Measurements from ENCODE around the gene PIRT.
"Not testable (repeated sequence)": the region's sequence is repeated elsewhere in the genome, so short reads cannot be mapped to it uniquely, and the experiment has no call there.

The PIRT gene

DNA sequence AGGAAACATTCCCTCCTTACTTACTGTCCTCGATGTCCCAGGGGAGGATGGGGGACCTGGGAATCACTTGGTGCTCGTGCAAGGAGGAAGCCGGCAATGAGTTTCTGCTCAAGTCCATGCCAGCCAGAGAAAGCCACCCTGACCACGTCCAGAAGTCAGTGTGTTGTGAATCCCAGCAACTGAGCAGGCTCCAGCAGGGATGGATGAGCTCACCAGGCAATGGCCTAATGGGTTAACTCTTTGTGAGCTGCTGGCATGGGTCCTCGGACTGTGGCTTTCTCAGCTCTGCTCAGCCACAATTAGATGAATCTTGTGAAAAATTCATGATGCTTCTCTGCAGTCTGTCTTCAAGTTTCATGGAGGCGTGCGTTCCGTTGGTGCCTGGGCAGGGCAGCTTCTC is at the start of gene PIRT:
Gene PIRT (minus strand): TSS at position 167 of the 400 bp plus-strand sequence. CDS start 12,442 bp downstream, outside the sequence.
- peak within 1 kb of the TSS in 1 of 2 donors; percentile 41 for H3K9ac ChIP-seq (ENCODE audit: low read depth in 1 of 2, low read length in 2 of 2)
- no peaks in the 10 kb centered on the region for H3K36me3 ChIP-seq (ENCODE audit: control insufficient read depth in 2 of 2, insufficient read depth in 2 of 2, low read length in 2 of 2)
- H3K4me3 ChIP-seq (ENCODE audit: low read length in 2 of 2), result peak within 1 kb of the TSS in 1 of 2 donors; percentile 10
- no peaks in the 10 kb centered on the region for H3K9me3 ChIP-seq (ENCODE audit: control insufficient read depth in 2 of 2, low read length in 2 of 2)
- no peaks in the 10 kb centered on the region for H3K27me3 ChIP-seq (ENCODE audit: control insufficient read depth in 2 of 2, insufficient read depth in 2 of 2, low read length in 2 of 2)
- H3K27ac ChIP-seq (ENCODE audit: low read depth in 2 of 2, low read length in 2 of 2), result peak within 1 kb of the TSS; percentile 64 to 65
- H3K4me1 ChIP-seq (ENCODE audit: control insufficient read depth in 2 of 2, insufficient read depth in 2 of 2, low read length in 2 of 2), result peaks cover 15 to 21% of the 10 kb centered on the region in 2 donors

- Histone ChIP-seq H3K4me1 (ENCODE audit: control insufficient read depth in 2 of 2, insufficient read depth in 2 of 2, low read length in 2 of 2) (no peaks in the 10 kb centered on the region), H3K9me3 (ENCODE audit: control insufficient read depth in 2 of 2, low read length in 2 of 2) (no peaks in the 10 kb centered on the region), H3K9ac (ENCODE audit: low read depth in 1 of 2, low read length in 2 of 2) (no peak overlapping the region), H3K27me3 (ENCODE audit: control insufficient read depth in 2 of 2, insufficient read depth in 2 of 2, low read length in 2 of 2) (no peaks in the 10 kb centered on the region), H3K27ac (ENCODE audit: low read depth in 2 of 2, low read length in 2 of 2) (no peak overlapping the region), H3K36me3 (ENCODE audit: control insufficient read depth in 2 of 2, insufficient read depth in 2 of 2, low read length in 2 of 2) (no peaks in the 10 kb centered on the region), H3K4me3 (ENCODE audit: low read length in 2 of 2) (no peak overlapping the region)
Measured at GRCh38 chr17:10881959-10882358, 44.1 kb upstream of the PIRT start.

DNA sequence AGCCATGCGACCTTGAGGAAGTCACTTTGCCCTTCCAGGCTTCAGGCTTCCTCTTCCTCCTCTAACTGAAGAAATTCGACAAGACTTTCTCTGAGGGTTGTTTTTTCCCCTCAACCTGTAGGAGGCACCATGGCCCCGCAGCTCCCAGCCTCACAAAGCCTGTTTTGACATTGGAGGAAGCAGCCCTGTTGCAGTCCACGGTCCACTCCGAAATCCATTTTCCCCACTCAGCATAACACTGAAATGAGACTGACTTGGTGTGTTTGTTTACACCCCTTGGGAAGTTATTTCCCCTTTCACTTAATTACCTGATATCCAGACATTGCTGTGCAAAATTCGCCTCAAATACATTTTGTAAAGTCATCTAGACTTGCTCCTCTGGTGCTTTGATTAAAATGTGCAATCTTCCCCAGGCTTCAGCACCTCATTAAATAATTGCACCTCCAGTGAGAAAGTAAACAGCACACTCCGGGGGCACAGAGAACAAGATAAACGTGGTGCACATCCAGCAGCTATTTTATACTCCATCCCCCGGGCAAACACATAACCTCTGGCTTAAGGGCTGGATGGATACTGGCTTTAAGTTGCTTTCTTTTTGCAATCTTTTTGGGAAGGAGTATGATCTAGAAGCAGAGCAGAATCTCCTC is 41.4 kb upstream of the PIRT start:
- Histone ChIP-seq H3K27ac (ENCODE audit: low read depth in 2 of 2, low read length in 2 of 2) (no peak overlapping the region), H3K36me3 (ENCODE audit: control insufficient read depth in 2 of 2, insufficient read depth in 2 of 2, low read length in 2 of 2) (no peaks in the 10 kb centered on the region), H3K4me3 (ENCODE audit: low read length in 2 of 2) (no peak overlapping the region), H3K9ac (ENCODE audit: low read depth in 1 of 2, low read length in 2 of 2) (no peak overlapping the region), H3K9me3 (ENCODE audit: control insufficient read depth in 2 of 2, low read length in 2 of 2) (no peaks in the 10 kb centered on the region), H3K4me1 (ENCODE audit: control insufficient read depth in 2 of 2, insufficient read depth in 2 of 2, low read length in 2 of 2) (no peaks in the 10 kb centered on the region), H3K27me3 (ENCODE audit: control insufficient read depth in 2 of 2, insufficient read depth in 2 of 2, low read length in 2 of 2) (no peaks in the 10 kb centered on the region)

- no peaks in the 10 kb centered on the region for H3K9me3 ChIP-seq (ENCODE audit: control insufficient read depth in 2 of 2, low read length in 2 of 2)
- H3K27ac ChIP-seq (ENCODE audit: low read depth in 2 of 2, low read length in 2 of 2), result no peak overlapping the region
- H3K4me3 ChIP-seq (ENCODE audit: low read length in 2 of 2), result no peak overlapping the region
- H3K36me3 ChIP-seq (ENCODE audit: control insufficient read depth in 2 of 2, insufficient read depth in 2 of 2, low read length in 2 of 2), result no peaks in the 10 kb centered on the region
- no peak overlapping the region for H3K9ac ChIP-seq (ENCODE audit: low read depth in 1 of 2, low read length in 2 of 2)
- no peaks in the 10 kb centered on the region for H3K4me1 ChIP-seq (ENCODE audit: control insufficient read depth in 2 of 2, insufficient read depth in 2 of 2, low read length in 2 of 2)
- H3K27me3 ChIP-seq (ENCODE audit: control insufficient read depth in 2 of 2, insufficient read depth in 2 of 2, low read length in 2 of 2), result no peaks in the 10 kb centered on the region
Measured at GRCh38 chr17:10875984-10876555, 38.2 kb upstream of the PIRT start.

- Histone ChIP-seq H3K27ac (ENCODE audit: low read depth in 2 of 2, low read length in 2 of 2) (no peak overlapping the region), H3K4me3 (ENCODE audit: low read length in 2 of 2) (no peak overlapping the region), H3K9me3 (ENCODE audit: control insufficient read depth in 2 of 2, low read length in 2 of 2) (no peaks in the 10 kb centered on the region), H3K27me3 (ENCODE audit: control insufficient read depth in 2 of 2, insufficient read depth in 2 of 2, low read length in 2 of 2) (no peaks in the 10 kb centered on the region), H3K9ac (ENCODE audit: low read depth in 1 of 2, low read length in 2 of 2) (no peak overlapping the region), H3K4me1 (ENCODE audit: control insufficient read depth in 2 of 2, insufficient read depth in 2 of 2, low read length in 2 of 2) (no peaks in the 10 kb centered on the region), H3K36me3 (ENCODE audit: control insufficient read depth in 2 of 2, insufficient read depth in 2 of 2, low read length in 2 of 2) (no peaks in the 10 kb centered on the region)
Measured at GRCh38 chr17:10875430-10875851, 37.6 kb upstream of the PIRT start.

DNA sequence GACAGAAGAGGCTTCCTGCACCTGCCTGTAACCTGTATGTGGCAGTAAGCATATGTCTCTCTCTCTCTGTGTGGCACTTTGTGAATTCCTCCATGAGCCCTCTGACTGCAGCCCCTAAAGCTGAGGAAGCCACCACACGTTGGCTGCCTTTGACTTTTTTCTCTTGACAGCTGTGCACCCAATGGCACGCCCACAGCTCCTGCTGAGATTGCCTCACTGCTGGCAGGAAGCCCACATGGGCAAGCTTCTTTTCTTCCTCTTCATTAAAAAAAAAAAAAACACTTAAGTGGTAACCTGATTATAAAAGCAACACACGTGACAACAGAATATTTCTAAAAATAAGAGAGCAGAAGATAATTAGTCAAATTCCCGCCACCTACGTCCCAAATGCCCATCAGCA is 34.0 kb upstream of the PIRT start:
- H3K4me1 ChIP-seq (ENCODE audit: control insufficient read depth in 2 of 2, insufficient read depth in 2 of 2, low read length in 2 of 2), result no peaks in the 10 kb centered on the region
- no peak overlapping the region for H3K9ac ChIP-seq (ENCODE audit: low read depth in 1 of 2, low read length in 2 of 2)
- H3K9me3 ChIP-seq (ENCODE audit: control insufficient read depth in 2 of 2, low read length in 2 of 2), result no peaks in the 10 kb centered on the region
- no peaks in the 10 kb centered on the region for H3K27me3 ChIP-seq (ENCODE audit: control insufficient read depth in 2 of 2, insufficient read depth in 2 of 2, low read length in 2 of 2)
- no peaks in the 10 kb centered on the region for H3K36me3 ChIP-seq (ENCODE audit: control insufficient read depth in 2 of 2, insufficient read depth in 2 of 2, low read length in 2 of 2)
- H3K27ac ChIP-seq (ENCODE audit: low read depth in 2 of 2, low read length in 2 of 2), result no peak overlapping the region
- no peak overlapping the region for H3K4me3 ChIP-seq (ENCODE audit: low read length in 2 of 2)

- H3K36me3 ChIP-seq (ENCODE audit: control insufficient read depth in 2 of 2, insufficient read depth in 2 of 2, low read length in 2 of 2), result no peaks in the 10 kb centered on the region
- no peak overlapping the region for H3K9ac ChIP-seq (ENCODE audit: low read depth in 1 of 2, low read length in 2 of 2)
- H3K9me3 ChIP-seq (ENCODE audit: control insufficient read depth in 2 of 2, low read length in 2 of 2), result no peaks in the 10 kb centered on the region
- H3K27me3 ChIP-seq (ENCODE audit: control insufficient read depth in 2 of 2, insufficient read depth in 2 of 2, low read length in 2 of 2), result no peaks in the 10 kb centered on the region
- H3K4me3 ChIP-seq (ENCODE audit: low read length in 2 of 2), result no peak overlapping the region
- H3K27ac ChIP-seq (ENCODE audit: low read depth in 2 of 2, low read length in 2 of 2), result no peak overlapping the region
- no peaks in the 10 kb centered on the region for H3K4me1 ChIP-seq (ENCODE audit: control insufficient read depth in 2 of 2, insufficient read depth in 2 of 2, low read length in 2 of 2)
Measured at GRCh38 chr17:10870336-10871050, 32.6 kb upstream of the PIRT start.

GRCh38 chr17:10868744-10869143 is 30.9 kb upstream of the PIRT start:
- not testable (repeated sequence) for H3K4me1 ChIP-seq (ENCODE audit: control insufficient read depth in 2 of 2, insufficient read depth in 2 of 2, low read length in 2 of 2); H3K4me3 ChIP-seq (ENCODE audit: low read length in 2 of 2); H3K27ac ChIP-seq (ENCODE audit: low read depth in 2 of 2, low read length in 2 of 2); H3K27me3 ChIP-seq (ENCODE audit: control insufficient read depth in 2 of 2, insufficient read depth in 2 of 2, low read length in 2 of 2); H3K9ac ChIP-seq (ENCODE audit: low read depth in 1 of 2, low read length in 2 of 2); H3K9me3 ChIP-seq (ENCODE audit: control insufficient read depth in 2 of 2, low read length in 2 of 2); H3K36me3 ChIP-seq (ENCODE audit: control insufficient read depth in 2 of 2, insufficient read depth in 2 of 2, low read length in 2 of 2)

DNA sequence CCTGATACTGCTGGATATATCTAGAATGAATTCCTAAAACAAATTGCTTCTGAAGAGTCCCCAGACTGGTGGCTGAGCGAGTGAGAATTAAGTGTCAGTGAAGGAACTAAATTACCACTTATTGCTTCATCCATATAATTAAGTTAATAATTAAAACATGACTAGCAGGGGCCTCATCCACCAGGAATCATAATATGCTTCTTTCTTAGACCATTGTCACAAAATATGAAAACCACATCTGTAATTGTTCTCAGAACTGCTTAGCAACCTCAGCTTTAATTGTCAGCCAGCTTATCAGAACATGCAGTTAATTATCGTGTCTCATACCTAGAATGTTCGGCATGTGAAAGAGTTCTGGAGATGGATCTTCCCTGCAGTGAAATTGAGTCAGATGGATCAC is 21.2 kb upstream of the PIRT start:
- no peaks in the 10 kb centered on the region for H3K27me3 ChIP-seq (ENCODE audit: control insufficient read depth in 2 of 2, insufficient read depth in 2 of 2, low read length in 2 of 2)
- H3K4me1 ChIP-seq (ENCODE audit: control insufficient read depth in 2 of 2, insufficient read depth in 2 of 2, low read length in 2 of 2), result no peaks in the 10 kb centered on the region
- H3K9me3 ChIP-seq (ENCODE audit: control insufficient read depth in 2 of 2, low read length in 2 of 2), result no peaks in the 10 kb centered on the region
- no peaks in the 10 kb centered on the region for H3K36me3 ChIP-seq (ENCODE audit: control insufficient read depth in 2 of 2, insufficient read depth in 2 of 2, low read length in 2 of 2)
- H3K4me3 ChIP-seq (ENCODE audit: low read length in 2 of 2), result no peak overlapping the region
- H3K9ac ChIP-seq (ENCODE audit: low read depth in 1 of 2, low read length in 2 of 2), result no peak overlapping the region
- no peak overlapping the region for H3K27ac ChIP-seq (ENCODE audit: low read depth in 2 of 2, low read length in 2 of 2)

GRCh38 chr17:10857976-10858375 is 20.1 kb upstream of the PIRT start:
- no peak overlapping the region for H3K4me3 ChIP-seq (ENCODE audit: low read length in 2 of 2)
- H3K4me1 ChIP-seq (ENCODE audit: control insufficient read depth in 2 of 2, insufficient read depth in 2 of 2, low read length in 2 of 2), result no peaks in the 10 kb centered on the region
- no peaks in the 10 kb centered on the region for H3K9me3 ChIP-seq (ENCODE audit: control insufficient read depth in 2 of 2, low read length in 2 of 2)
- no peak overlapping the region for H3K9ac ChIP-seq (ENCODE audit: low read depth in 1 of 2, low read length in 2 of 2)
- no peaks in the 10 kb centered on the region for H3K36me3 ChIP-seq (ENCODE audit: control insufficient read depth in 2 of 2, insufficient read depth in 2 of 2, low read length in 2 of 2)
- H3K27ac ChIP-seq (ENCODE audit: low read depth in 2 of 2, low read length in 2 of 2), result no peak overlapping the region
- H3K27me3 ChIP-seq (ENCODE audit: control insufficient read depth in 2 of 2, insufficient read depth in 2 of 2, low read length in 2 of 2), result no peaks in the 10 kb centered on the region

All from mucosa of rectum (tissue), 2 donors.